ENCODE measurements around the gene RBFOX2. TPM values are rescaled to one million over a fixed set of nuclear protein-coding genes. Genes with fewer than 3 reads are reported as not detected.

The RBFOX2 gene
- total and polyA plus RNA-seq, 2 donors (not counting 3 experiments of a cell fraction or from before 2014, with no cell fraction given) = 125 to 142 TPM

- no peak for FAIRE-seq
- no TSS peak for BruUV-seq (replicated peaks)
- peaks cover 2% of the 10 kb centered on the region for H4K20me1 ChIP-seq (replicated peaks; ENCODE audit: control insufficient read depth, extremely low read depth, insufficient read depth, low read length)
These were observed 141.2 kb downstream of the RBFOX2 start for GRCh38 chr22:35887296-35887875.

More at GRCh38 chr22:35887296-35887875, 141.2 kb downstream of the RBFOX2 start:
- H3K27ac ChIP-seq (ENCODE audit: insufficient read depth, low read depth, low read length) = no peak overlapping the region
- TF ChIP-seq EZH2 (IDR thresholded peaks at IDR 0.05; ENCODE audit: borderline replicate concordance, low read depth, low read length, severe bottlenecking) = no peak
- TF ChIP-seq GATA2 (IDR thresholded peaks at IDR 0.05; ENCODE audit: insufficient read depth, insufficient read length, low read depth, low read length) = no peak
- TF ChIP-seq JUN (IDR thresholded peaks at IDR 0.05; ENCODE audit: borderline replicate concordance, insufficient read depth, insufficient read length, low read depth) = no peak
- no peak for TF ChIP-seq MYC (IDR thresholded peaks at IDR 0.05; ENCODE audit: low read depth, low read length)
- TF ChIP-seq FOS (IDR thresholded peaks at IDR 0.05; ENCODE audit: borderline replicate concordance, insufficient read depth, low read length) = no peak
- TF ChIP-seq, protein P1, sequence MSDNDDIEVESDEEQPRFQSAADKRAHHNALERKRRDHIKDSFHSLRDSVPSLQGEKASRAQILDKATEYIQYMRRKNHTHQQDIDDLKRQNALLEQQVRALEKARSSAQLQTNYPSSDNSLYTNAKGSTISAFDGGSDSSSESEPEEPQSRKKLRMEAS (IDR thresholded peaks at IDR 0.05; ENCODE audit: insufficient read depth, insufficient read length) = no peak
- no peak for TF ChIP-seq POLR2A (IDR thresholded peaks at IDR 0.05; ENCODE audit: low read depth, low read length)
- no peak for TF ChIP-seq CTCF (IDR thresholded peaks at IDR 0.05; ENCODE audit: extremely low read depth in 1 of 2, insufficient read depth in 1 of 2, low read depth in 1 of 2, low read length in 2 of 2)
- no peak for TF ChIP-seq POLR2AphosphoS5 (IDR thresholded peaks at IDR 0.05; ENCODE audit: insufficient read depth, low read depth, low read length)
- POLR2A ChIA-PET = no interaction called here
- no peaks in the 10 kb centered on the region for H3K9me3 ChIP-seq (replicated peaks; ENCODE audit: control insufficient read depth, insufficient read depth, low read length)
- H3K4me2 ChIP-seq (ENCODE audit: insufficient read depth, low read length) = no peak overlapping the region
- no peaks in the 10 kb centered on the region for H3K27me3 ChIP-seq (ENCODE audit: control insufficient read depth in 2 of 2, insufficient read depth in 2 of 2, low read length in 2 of 2)
- H2AFZ ChIP-seq (ENCODE audit: low read depth, low read length) = no peak overlapping the region
- H3K9ac ChIP-seq (replicated peaks; ENCODE audit: extremely low read depth, insufficient read depth, low read length) = no peak overlapping the region
- DNase-seq (ENCODE audit: low read depth, low spot score) = no peak
- no peaks in the 10 kb centered on the region for H3K36me3 ChIP-seq (ENCODE audit: control insufficient read depth in 2 of 2, extremely low read depth in 1 of 2, insufficient read depth in 2 of 2, low read length in 2 of 2)
- CTCF ChIA-PET = no interaction called here
- H3K4me3 ChIP-seq (replicated peaks in 1 of 3; ENCODE audit: insufficient read depth in 1 of 3, low read depth in 1 of 3, low read length in 3 of 3) = no peak overlapping the region
- intact Hi-C loops (cut with micrococcal nuclease) (no loop called here), dilution Hi-C loops (cut with MboI; ENCODE audit: extremely low pct_ligation_motif_present, low sequenced_read_pairs) (no loop called here)
- no peaks in the 10 kb centered on the region for H3K9me1 ChIP-seq (replicated peaks; ENCODE audit: control insufficient read depth, extremely low read depth, insufficient read depth, low read length)
- H3K79me2 ChIP-seq (ENCODE audit: control insufficient read depth, insufficient read depth, low read length) = peaks cover 32% of the 10 kb centered on the region
- peaks cover 20% of the 10 kb centered on the region for H3K4me1 ChIP-seq (ENCODE audit: control insufficient read depth, extremely low read depth, insufficient read depth, low read length)
